GM19452 (cell line): ENCODE data around the gene LIG1.

Source experiments
- ATAC-seq: cut with Tn5 transposase; IDR thresholded peaks from one replicate; pipeline ENCODE4 v1.9.1; 2021; ENCODE audit not compliant: unreplicated experiment

The LIG1 gene

GRCh38 chr19:48169939-48170803 is at the start of gene LIG1, which contains the start of gene ZSWIM9:
Gene LIG1, minus strand, starts transcription at chr19:48170344. Its CDS starts 4,778 bp downstream, at chr19:48165566.
Gene ZSWIM9, plus strand, starts transcription at chr19:48170680. Its CDS starts 1,123 bp downstream, at chr19:48171803.
- peak; percentile 87 for ATAC-seq

- no peak for ATAC-seq
Observed at GRCh38 chr19:48218997-48219396, 48.9 kb upstream of the LIG1 start.

- no peak for ATAC-seq
Observed at GRCh38 chr19:48216933-48217332, 46.8 kb upstream of the LIG1 start.

GRCh38 chr19:48213959-48214358 is 43.8 kb upstream of the LIG1 start:
- no peak for ATAC-seq

- no peak for ATAC-seq
Observed at GRCh38 chr19:48210005-48210404, 39.9 kb upstream of the LIG1 start.

- no peak for ATAC-seq
Observed at GRCh38 chr19:48206397-48207093, 36.4 kb upstream of the LIG1 start.

GRCh38 chr19:48203794-48204628 is 33.9 kb upstream of the LIG1 start:
- peak; percentile 85 for ATAC-seq

- ATAC-seq = no peak
Observed at GRCh38 chr19:48203222-48203793, 33.2 kb upstream of the LIG1 start.

GRCh38 chr19:48196933-48197665 is 27.0 kb upstream of the LIG1 start:
- ATAC-seq = no peak

GRCh38 chr19:48196321-48196763 is 26.2 kb upstream of the LIG1 start:
- no peak for ATAC-seq

- no peak for ATAC-seq
Observed at GRCh38 chr19:48194844-48195830, 25.0 kb upstream of the LIG1 start.

GRCh38 chr19:48194041-48194843 is 24.1 kb upstream of the LIG1 start:
- ATAC-seq = no peak

GRCh38 chr19:48192750-48193149 is 22.6 kb upstream of the LIG1 start:
- no peak for ATAC-seq

- no peak for ATAC-seq
Observed at GRCh38 chr19:48190885-48191284, 20.7 kb upstream of the LIG1 start.

- no peak for ATAC-seq
Observed at GRCh38 chr19:48190288-48190884, 20.2 kb upstream of the LIG1 start.

- no peak for ATAC-seq
Observed at GRCh38 chr19:48186541-48186991, 16.4 kb upstream of the LIG1 start.

- ATAC-seq = no peak
Observed at GRCh38 chr19:48186015-48186414, 15.9 kb upstream of the LIG1 start.

- ATAC-seq = no peak
Observed at GRCh38 chr19:48183356-48183755, 13.2 kb upstream of the LIG1 start.
